ENCODE data around the gene KRT86.
"Not testable (repeated sequence)": the region's sequence is repeated elsewhere in the genome, so short reads cannot be mapped to it uniquely, and the experiment has no call there.

KRT86 gene

DNA sequence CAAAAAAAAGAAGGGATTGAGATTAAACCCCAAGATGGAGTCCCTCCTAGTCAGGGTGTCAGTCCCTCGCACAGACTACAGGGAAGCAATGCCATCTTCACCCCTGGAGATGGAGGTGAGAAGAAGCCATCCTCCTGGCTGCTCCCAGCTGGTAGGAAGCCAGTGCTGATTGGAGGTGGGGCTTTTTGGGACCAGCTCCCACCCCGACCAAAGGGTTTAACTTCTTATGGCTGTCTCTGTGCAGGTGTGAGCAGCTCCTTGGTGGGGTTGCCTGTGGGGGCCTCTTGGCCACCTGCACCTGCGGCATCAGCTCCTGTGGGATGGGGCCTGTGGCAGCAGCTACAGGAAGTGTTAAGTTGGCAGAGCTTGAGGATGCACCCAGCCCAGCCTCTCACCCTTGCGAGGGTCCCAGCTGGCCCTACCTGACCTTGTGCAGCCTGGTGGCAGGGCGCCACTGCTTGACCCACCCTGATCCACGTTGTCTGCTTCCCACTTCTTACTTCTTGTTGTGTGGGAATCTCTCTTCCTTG, 3.8 kb upstream of the KRT86 start:
- DNase-seq = no peak

DNA sequence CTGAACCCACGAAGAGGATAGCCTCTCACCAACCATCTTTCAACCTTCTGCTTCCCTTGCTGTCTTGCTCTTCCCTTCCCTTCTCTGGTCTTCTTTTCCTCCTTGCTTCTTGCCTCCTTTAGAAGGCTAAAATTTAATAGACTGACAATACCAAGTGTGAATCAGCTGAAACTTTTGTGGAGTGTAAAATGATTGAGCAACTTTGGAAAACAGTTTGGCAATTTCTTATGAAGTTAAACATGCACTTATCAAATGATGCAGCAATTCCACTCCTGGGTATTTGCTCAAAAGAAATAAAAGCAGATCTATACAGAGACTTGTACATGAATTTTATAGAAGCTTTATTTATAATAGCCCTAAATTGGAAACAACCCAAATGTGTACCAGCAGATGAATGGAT, 3.3 kb upstream of the KRT86 start:
- no peak for DNase-seq

DNA sequence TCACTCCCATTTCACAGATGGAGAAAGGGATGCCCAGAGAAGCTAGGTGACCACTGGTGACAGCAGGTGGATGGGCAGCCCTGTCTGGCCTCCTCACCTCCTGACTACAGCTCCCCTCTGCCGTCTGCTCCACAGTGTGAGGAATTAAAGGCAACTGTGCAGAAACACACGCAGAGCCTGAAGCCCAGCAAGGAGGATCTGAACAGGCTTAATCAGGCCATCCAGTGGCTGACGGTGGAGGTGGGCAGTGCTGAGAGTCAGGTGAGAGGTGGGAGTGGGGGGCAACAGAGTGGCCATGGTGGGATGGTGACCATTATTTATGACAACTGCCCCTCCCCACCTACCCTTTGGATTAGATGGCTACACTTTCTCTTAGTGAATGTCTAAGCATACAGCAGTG, 1.2 kb downstream of the KRT86 start:
- no peak for DNase-seq

DNA sequence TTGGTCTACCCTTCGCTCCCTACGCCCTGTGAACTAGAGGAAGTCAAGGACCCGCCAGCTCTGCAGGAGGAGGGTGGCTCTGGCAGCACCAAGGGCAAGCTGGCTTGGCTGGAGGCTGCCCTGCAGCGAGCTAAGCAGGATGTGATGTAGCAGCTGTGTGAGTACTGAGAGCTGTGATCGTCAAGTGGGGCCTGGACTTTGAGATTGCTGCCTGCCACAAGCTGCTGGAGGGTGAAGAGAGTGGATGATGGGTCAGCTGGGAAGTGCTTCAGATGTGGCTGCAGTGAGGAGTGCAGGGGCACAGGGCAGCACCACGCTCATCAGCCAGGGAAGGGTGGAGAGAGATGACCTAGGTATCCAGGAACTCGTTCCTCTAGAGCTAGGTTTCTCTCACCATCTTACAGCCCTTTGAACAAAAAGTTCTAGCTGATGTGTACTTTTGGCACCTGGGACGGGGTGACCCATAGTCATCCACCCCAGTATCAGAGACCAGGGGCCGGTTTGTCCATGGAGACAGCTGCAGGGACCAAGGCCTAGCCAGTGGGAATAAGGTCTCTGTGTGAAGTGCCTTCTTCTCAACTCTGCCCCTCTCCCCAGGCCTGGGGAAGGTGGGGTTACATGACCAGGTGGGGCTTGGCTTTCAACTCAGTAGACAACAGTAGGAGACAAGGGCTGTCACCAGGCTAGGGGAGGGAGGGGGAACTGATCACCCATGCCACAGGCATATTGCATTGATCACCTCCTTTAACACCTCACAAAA, 3.2 kb downstream of the KRT86 start:
- no peak for DNase-seq

DNA sequence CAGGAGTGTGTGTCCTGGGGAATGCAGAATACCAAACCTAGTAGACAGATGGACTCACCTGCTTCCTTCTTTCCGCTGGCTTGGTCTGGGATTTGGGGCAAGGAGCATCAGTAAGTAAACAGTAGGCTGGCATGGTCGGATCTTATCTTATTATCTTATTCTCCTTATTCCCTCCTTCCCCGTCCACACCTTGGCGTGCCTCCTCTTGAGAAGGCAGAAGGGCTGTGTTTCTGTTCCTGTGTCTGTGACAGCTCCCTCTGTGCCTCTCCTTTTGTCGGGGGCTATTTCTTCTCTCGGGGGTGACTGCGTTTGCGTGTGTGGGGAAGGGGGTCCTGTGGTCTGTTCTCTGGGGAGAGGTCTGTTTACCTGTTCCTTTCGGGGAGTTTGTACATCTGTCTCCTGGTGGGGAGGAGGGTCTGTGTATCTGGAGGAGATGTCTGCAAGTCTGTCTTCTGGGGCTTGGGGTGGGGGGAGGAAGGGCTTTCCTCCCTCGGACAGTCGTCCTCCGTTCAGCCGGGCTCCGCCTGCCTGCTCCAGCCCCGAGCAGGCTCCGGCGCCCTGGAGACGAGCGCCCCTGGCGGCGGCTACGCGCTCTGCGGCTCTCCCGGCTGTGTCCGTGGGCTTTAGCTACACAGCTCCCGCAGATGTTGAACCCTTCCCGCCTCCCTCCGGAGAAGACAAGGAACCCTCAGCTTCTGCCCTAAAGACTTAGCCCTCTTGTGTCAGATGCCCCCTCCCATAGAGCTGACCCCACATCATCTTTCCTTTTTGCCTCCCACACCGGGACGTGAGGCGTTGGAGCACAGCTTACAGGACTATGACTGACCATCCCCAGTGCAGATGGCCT, 4.4 kb downstream of the KRT86 start:
- no peak for DNase-seq

DNA sequence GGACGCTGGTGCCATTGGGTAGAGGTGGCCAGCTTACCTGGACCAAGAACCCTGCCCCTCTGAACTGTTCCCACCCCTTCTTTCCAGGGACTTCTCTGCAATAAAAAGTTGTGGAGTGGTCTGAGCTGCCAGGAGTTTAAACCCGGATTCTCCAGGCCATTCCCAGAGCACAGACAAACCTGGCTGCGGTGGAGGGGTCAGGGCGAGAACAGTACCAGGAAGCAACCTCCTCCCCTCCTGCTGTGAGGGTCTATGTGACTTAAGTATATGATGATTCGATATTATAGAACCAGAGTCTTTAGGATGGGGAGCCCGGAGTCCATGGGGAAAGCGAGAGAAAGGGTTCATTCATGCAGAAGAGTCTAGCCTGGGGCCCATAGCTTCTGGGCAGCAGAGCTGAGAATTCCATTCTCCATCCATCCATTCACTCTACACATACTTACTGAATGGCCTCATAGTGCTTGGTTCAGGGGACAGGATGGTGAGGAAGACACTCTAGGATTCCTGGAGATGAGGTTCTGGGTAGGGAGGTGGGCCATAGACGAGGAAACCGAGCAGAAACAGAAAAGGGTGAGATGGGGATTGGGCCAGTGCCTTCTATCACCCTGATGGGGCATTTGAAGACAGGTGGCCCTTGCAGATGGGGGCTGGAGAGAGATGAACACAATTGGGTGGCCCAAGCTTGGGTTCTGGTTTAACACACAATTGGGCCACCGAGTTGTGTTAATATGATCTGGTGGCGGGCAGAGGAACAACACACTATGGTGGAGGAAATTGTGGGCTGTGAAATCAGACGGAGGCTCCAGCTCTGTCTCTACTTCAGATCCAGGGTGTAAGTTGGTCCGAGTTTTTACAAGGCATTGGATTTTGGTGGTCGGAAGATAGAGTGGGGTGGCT, 5.2 kb downstream of the KRT86 start:
- no peak for DNase-seq

DNA sequence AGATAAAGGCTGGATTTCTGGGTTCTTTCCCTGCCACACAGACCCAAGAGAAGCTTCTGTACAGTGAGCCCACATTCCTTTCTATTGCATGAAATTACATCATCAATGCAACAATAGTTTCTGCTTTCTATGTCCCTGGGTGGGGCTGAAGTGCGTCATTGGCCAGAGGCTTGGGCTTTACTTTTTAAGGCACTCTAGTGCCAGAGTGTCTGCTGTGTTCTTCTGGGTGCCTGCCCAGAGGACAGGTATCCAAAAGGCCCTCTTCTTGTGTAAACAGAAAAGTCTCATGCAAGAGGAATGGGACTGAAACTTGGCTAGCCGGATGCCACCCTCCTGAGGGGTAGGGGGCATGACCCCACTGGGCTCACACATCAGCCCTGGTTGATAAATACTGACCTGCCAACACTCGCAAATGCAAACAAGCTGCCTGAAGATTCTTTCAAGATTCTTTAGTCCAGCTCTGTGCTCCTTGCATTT, 5.9 kb downstream of the KRT86 start:
- DNase-seq = no peak

DNA sequence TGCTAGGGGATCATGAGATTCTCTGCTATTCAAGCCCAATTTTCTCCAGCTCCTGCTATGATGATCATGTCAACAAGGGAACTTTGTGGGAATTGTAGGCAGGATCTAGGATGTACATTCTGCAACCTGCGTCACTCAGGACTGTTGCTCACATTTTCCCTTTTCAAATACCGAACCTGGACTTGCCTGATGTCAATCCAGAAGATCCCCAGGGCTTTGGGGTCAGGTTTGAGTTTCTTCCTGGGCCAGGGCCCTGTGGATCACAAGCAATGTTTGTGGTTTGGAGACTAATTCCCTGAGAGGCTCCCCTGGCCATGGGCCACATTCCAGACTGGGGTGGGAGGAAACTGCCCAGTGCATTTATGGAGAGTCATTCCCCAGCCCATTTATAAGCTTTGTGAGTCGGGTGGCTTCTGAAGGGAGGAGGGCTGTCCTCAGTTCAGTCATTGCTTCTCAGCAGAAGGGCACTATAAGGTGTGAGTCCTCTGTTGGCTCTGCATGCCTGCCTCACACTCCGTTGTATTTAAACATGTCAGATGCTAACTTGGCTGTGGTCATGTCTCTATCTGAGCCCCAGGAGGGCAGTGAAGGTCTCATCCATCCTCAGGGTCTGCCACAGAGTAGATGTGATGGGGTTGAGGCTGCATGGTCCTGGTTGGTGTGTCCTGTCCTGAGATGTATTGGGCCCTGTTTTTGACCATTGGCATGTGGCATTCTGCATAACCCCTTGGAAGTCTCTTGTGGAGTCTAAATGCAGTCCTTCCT, 6.5 kb downstream of the KRT86 start:
- DNase-seq = no peak

DNA sequence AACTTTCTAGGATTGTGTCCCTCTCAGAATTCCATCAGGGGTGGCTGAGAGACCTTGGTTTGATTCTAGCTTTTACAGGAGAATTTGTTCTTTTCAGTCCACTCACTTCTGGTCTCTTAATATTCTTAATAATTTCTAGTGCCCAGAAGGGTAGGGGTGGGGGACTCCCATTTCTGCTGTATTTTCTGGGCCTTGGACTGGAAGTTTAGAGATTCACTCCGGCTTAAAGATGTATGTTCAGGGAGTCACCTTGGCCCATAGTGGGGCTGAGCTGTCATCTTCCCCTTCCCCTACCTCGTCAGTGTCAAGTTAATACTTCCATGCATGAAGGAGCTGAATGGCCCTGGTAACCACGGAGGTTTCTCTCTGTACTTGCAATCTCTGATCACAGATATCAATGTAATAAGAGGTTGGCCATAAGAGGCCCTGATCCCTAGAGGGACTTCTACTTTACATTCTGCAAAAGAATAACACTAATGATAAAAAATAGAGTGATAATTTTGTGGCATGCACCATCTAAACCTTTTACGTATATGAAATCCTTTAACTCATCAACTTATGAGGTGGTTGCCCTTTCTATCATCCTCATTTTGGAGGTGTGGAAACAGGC, 10.2 kb downstream of the KRT86 start:
- DNase-seq = no peak

DNA sequence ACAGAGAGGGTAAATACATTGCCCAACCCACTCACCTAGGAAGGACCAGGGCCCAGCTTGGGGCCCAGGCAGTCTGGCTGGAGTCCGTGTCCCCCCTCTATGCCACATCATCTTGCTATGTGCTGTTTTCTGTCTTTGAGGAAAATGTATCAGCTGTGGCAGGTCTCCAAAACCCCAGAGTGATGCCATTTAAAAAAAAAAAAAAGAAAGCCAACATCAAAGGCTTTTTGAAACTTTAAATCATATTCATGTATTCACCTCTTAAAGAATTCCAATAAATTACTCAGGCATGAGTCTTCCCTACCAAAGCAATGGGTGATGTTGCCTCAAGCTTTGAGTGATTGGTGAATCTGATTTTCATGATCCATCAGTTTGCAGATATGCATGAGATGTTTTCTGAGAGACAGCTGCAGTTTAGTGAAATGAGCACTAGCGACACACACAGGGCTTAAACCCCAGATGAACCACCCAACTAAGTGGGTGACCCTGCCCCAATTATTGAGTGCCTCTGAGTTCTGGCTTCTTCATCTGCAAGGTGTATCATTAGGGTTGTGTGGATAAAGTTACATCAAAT, 10.8 kb downstream of the KRT86 start:
- DNase-seq = no peak

DNA sequence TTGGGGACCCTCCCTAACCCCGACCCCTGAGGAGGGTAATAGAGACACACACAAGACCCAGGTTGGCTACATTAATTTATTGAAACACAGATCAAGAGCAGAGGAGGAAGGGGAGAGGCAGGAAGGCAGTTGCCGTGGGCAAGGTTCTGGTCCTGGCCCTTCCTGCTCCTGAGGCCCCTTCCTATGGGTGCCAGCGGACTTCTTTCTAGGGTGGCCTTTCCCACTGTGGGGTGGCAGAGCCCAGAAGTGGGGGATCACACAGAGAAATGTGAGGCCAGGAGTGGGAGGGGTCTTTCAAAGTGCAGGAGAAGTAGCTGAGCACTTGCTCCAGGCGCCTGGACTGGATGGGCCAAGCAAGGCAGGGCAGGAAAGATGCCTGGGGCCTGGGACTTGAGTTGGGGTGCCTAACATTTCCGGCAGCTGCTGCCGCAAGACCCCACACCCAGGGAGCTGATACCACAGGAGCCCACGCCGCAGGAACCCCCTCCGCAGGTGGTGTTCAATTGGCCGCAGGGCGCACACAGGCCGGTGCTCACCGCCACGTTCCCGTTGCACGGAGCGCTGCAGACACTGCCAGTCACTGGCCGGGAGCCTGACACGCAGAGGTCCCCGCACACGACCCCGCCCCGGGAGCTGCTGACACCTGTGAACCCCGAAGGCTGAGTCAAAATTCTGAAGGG, 11.5 kb downstream of the KRT86 start:
- DNase-seq = no peak

DNA sequence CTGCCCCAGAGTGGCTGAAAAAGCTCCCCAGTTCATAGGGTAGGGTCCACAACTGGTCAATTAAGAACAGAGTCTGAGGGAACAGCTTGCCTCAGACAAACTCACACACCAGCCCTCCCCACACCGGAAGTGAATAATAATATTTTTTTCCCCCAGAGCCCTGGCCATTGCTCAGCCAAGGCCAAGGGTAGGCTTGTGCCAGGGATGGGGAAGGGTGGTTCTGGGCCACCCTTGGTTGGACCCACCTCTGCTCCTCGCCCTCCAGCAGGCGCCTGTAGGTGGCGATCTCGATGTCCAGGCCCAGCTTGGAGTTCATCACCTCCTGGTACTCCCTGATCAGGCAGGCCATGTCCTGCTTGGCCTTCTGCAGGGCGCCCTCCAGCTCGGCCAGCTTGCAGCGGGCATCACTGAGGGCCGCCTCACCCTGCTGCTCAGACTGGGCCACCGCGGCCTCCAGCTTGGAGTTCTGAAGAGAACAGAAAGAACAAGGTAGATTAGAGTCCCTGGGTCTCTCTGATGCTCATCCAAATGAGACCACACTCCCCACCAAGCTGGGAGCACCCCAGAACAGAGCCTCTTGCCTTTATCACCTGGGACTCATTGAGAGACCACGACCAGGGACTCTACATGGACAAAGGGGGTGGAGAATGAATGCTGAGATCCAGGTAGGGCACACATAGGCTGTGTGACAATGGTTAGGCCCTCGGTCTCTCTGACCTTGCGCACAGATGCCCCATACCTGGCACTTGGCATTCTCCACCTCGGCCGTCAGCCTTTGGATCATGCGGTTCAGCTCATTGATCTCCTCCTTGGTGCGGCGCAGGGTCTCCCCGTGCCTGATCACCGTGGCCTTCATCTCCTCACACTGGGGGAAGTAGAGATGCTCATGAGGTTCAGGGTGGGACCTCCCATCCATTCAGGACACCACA, 12.7 kb downstream of the KRT86 start:
- not testable (repeated sequence) for DNase-seq

DNA sequence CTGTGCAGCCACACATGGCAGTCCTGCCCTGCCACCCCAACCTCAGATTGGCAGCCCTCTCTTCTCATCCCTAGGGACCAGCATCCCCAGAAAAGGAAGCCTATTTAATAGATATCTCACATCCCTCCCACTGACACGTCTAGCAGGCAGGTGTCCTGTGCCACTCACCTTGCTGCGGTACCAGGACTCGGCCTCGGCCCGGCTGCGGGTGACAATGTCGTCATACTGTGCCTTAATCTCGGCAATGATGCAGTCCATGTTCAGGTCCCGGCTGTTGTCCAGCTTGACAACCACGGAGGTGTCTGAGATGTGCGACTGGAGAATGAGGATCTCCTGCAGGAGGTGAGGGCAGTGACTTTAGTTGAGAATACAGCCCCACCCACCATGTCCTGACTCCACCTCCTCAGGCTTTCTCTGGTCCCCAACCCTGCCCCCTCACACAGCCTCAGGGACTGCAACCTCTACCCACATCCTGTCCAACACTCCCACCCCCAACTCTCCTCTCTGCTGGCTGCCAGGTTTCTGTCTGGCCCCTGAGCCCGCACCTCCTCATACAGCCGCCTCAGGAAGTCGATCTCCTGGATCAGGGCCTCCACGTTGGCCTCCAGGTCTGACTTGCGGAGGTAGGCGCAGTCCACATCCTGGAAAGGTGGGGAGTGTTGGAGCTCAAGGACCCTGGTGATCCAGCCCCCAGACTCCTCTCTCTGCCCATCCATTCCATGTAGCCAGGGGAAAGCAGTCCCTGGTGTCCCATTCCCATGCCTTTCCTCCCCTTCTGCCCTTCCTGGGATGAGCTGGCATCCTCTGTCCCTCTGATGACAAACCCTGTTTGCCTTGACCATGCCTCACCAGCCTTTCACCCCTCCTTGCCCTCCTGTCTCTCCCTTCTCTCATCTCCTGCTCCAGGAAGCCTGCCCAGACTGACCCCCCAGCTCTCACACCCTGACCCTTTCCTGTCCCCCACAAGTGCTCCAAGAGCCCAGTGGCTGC, 13.7 kb downstream of the KRT86 start:
- not testable (repeated sequence) for DNase-seq

DNA sequence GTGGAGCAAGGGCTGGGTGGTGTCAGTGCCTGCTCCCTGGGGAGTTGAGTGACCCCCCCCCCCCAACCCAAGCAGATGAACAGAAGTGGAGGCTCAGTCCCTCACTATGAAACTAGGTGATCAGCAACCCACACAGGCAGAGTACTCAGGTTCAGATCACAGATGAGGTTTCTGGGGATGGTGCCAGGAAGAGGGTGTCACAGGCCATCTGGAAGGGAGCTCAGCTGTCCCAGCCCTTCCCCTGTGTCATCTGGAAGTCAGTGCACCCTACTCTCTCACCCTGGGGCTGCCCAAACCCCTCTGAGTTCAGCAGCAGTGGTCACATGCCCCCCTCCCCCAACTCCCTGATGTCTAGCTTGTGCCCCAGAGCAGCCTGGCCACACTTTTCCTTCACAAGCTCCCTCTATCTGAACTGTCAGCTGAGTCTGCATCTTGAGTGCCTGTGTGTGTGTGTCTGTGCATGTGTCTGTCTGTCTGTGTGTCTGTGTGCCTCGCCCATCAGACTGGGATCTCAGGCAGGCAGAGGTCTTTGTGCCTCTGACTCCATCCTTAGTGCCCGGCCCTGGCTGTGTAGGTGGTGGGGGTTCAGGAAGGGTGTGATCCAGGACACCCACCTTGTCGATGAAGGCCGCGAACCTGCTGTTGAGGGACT, 16.2 kb downstream of the KRT86 start:
- DNase-seq = not testable (repeated sequence)

DNA sequence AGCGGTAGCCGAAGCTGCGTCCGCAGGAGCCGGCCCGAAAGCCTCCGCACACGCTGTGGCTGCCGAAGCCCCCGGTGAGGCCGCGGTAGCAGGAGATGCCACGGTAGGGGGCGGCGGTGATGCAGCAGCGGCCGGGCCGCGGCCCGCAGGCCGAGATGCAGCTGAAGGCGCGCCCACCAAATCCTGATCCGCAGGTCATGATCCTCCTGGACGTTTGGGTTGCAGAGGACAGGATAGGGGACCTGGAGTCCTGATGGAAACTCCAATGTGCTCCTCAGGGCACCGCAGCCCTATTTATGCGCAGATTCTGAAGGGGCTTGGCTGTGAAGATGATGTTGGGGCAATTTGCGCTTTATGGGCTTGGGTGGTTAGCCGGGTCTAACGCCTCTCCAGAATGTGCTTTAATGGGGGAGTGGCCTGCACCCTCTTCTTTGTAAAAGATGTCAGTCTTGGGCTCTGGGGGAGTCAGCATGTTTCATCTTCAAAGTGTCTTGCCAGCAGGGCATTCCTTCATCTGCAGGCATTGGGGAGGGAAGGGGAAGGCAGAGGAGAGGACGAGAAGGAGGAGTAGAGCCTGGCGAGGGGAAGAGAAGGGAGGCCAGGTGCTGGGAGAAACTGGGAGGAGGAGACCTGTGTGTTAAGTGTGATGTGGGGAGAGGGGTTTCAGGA, 17.0 kb downstream of the KRT86 start, which contains the start of gene KRT81:
TSS of gene KRT81 (minus strand) at position 268 of the 669 bp plus-strand sequence. CDS start at position 199, 69 bp downstream.
- no peak for DNase-seq

DNA sequence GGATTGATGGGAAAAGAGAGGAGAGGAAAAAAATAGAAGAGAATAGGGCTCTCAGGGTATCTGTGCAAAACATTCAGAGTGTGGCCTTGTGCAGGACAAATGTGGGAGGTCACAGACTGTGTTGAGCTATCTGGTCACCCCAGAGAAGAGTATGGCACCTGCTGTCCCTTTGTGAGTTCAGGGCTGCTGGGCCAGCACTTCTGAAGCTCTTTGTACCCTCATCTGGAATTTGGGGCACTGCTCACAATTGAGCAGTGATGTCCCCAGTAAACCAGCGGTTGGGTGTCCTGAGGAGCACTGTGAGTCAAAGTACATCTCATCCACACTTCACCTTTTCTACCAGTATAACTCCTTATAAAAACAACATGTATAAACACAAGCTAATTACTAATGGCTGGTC, 19.5 kb downstream of the KRT86 start:
- no peak for DNase-seq

DNA sequence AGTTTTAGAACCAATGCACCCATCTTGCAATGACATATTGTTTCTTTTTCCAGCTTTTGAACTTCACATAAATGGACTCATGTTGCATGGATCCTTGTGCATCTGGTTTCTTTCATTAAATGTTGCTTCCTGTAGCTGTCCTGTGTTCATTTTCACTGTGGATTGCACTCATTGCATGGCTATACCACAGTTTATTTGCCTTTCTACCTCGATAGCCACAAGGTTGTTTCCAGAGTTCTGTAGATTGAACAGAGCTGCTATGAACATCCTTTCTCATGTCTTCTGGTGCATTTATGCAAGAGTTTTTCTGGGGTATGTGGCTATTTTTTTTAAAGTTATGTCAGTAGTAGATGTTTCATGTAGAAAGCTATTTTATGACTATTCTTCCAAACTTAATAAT, 20.4 kb downstream of the KRT86 start:
- no peak for DNase-seq
